Naive B cell (primary cell): Measurements from ENCODE around the gene GPR157. TPM values are rescaled to one million over a fixed set of nuclear protein-coding genes. Genes with fewer than 3 reads are reported as not detected.

ENCODE experiments used
- ATAC-seq, 2 donors: fragments of 150-1000 bp; cut with Tn5 transposase; 2 replicates each; pipeline ENCODE4 v1.10.0; 2021; ENCODE audit warnings: low read depth in 2 of 2, mild to moderate bottlenecking in 2 of 2, moderate library complexity in 2 of 2
- DNase-seq: peaks from one replicate; pipeline ENCODE4 v3.0.0; 2022
- H3K27ac Mint-ChIP-seq, 6 donors: one replicate each; pipeline ENCODE4 v1.8.0; 2020 to 2022; ENCODE audit warnings: mild to moderate bottlenecking in 6 of 6, mixed read lengths in 6 of 6, moderate library complexity in 5 of 6, inconsistent platforms in 2 of 6
- H3K27me3 Mint-ChIP-seq, 3 donors: one replicate each; pipeline ENCODE4 v1.8.0; 2021 to 2022; ENCODE audit warnings: mixed read lengths in 3 of 3, mild to moderate bottlenecking in 1 of 3
- H3K36me3 Mint-ChIP-seq, 2 donors: one replicate each; pipeline ENCODE4 v1.8.0; 2020 to 2022; ENCODE audit warnings: mixed read lengths in 2 of 2, inconsistent platforms in 1 of 2, mild to moderate bottlenecking in 1 of 2
- H3K4me1 Mint-ChIP-seq, 3 donors: one replicate each; pipeline ENCODE4 v1.8.0; 2020 to 2022; ENCODE audit warnings: mixed read lengths in 3 of 3, inconsistent platforms in 1 of 3, mild to moderate bottlenecking in 1 of 3, moderate library complexity in 1 of 3
- H3K4me3 Mint-ChIP-seq, 8 donors: one replicate each; pipeline ENCODE4 v1.8.0; 2020 to 2022; ENCODE audit warnings: mild to moderate bottlenecking in 8 of 8, mixed read lengths in 8 of 8, moderate library complexity in 8 of 8, inconsistent platforms in 2 of 8
- H3K9me3 Mint-ChIP-seq, 7 donors: one replicate each; pipeline ENCODE4 v1.8.0; 2020 to 2022; ENCODE audit warnings: mixed read lengths in 7 of 7, mild to moderate bottlenecking in 5 of 7, inconsistent platforms in 2 of 7, moderate library complexity in 1 of 7
- polyA plus RNA-seq, 6 donors: library from polyadenylated mRNA; unstranded; fragments of 300-500 nt; fragmentation: Illumina TruSeq; gene quantifications; one replicate each; pipeline ENCODE4 v1.2.3, GENCODE V29; 2021; ENCODE audit warnings: low read depth in 6 of 6

The GPR157 gene
- polyA plus RNA-seq, 6 donors from 2014 or later: 0.31 to 10.3 (median 0.99) TPM

DNA sequence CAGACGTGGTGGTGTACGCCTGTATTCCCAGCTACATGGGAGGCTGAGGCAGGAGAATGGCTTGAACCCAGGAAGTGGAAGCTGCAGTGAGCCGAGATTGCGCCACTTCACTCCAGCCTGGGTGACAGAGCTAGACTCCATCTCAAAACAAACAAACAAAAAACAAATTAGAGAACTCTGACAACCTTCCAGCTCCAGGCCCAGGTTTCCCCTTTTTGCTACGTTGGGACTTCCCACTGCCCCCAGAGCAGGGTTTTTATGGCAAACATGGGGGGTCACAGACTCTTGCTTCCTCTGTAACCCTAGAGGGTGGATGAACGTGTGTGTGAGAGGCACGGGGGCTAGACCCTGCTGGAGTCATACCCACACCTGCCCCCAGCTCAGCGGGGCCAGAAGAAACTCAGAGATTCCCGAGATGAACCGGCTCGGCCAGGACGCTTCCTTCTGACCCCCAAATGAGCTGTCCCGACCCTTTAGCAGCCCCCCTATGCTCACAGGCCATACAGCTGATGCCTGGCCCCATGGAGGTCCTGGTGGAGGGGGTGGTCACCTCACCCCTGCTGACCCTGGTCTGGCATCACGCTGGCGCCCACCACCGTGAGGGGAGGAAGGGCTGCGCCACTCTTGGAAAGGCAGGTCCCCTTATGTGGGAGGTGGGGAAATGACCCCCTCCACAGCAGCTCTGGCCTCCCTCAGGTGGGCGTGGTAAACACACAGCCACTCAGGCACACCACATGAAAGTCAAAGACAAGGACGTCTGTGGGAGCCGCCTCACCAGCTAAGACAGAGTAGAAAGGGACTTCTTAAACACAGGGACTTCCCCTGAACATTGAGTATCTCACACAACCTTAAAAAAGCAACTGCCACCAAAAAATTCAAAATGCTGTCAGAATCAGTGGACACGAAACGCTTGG, 7.1 kb downstream of the GPR157 start:
- H3K4me3 Mint-ChIP-seq: peak overlapping the region in 2 of 8 donors; percentile 11 to 42
- no peak for DNase-seq

DNA sequence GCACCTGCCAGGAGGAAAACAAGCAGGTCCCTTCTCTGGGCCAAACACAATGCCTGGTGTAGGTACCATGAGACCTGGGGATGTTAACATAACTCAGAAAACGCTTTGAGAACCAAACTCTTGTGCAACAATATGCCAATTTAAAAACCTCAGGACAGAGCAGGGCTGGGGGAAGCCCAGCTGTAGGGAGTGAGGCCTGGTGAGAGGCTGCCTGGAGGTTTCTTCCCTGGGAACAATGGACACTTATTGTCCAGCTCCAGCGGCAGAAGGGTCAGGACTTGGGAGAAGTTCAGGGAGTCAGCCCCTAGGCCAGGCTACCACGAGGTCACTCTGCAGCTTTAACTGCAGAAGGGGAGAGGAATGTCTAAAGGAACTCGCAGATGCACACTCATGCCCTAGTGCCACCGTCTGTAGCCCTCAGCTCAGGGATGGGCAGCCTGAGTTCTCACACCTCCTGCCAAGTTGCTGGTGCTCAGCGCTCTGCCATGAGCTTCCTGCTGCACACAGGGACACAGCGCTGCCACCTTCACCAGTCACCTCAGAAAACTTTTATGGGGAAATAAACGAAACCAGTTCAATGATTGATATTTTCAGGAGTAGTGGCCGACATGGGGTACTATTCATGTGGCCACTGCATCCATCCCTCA, 8.5 kb downstream of the GPR157 start:
- H3K4me1 Mint-ChIP-seq: peaks cover 8 to 40% (median 27%) of the 10 kb centered on the region in 3 donors
- H3K27ac Mint-ChIP-seq: no peak overlapping the region
- no peaks in the 10 kb centered on the region for H3K36me3 Mint-ChIP-seq
- no peaks in the 10 kb centered on the region for H3K27me3 Mint-ChIP-seq
- no peak for ATAC-seq
- no peak overlapping the region for H3K4me3 Mint-ChIP-seq
- no peak for DNase-seq
- no peaks in the 10 kb centered on the region for H3K9me3 Mint-ChIP-seq

More for the DNA sequence above, 7.1 kb downstream of the GPR157 start:
- no peaks in the 10 kb centered on the region for H3K36me3 Mint-ChIP-seq
- H3K4me1 Mint-ChIP-seq: peaks cover 8 to 38% (median 27%) of the 10 kb centered on the region in 3 donors
- H3K27ac Mint-ChIP-seq: peak overlapping the region in 3 of 6 donors; percentile 20 to 54 (median 44)
- no peaks in the 10 kb centered on the region for H3K9me3 Mint-ChIP-seq
- peak; percentile 85 to 89 for ATAC-seq
- no peaks in the 10 kb centered on the region for H3K27me3 Mint-ChIP-seq

- H3K36me3 Mint-ChIP-seq: no peaks in the 10 kb centered on the region
- H3K9me3 Mint-ChIP-seq: no peaks in the 10 kb centered on the region
- H3K27ac Mint-ChIP-seq: peak overlapping the region in 1 of 6 donors; percentile 68
- H3K4me3 Mint-ChIP-seq: no peak overlapping the region
- ATAC-seq: peak; percentile 29 to 43
- no peaks in the 10 kb centered on the region for H3K27me3 Mint-ChIP-seq
- peaks cover 10 to 42% (median 27%) of the 10 kb centered on the region in 3 donors for H3K4me1 Mint-ChIP-seq
- DNase-seq: no peak
Measured at GRCh38 chr1:9119745-9120144, 9.2 kb downstream of the GPR157 start.

DNA sequence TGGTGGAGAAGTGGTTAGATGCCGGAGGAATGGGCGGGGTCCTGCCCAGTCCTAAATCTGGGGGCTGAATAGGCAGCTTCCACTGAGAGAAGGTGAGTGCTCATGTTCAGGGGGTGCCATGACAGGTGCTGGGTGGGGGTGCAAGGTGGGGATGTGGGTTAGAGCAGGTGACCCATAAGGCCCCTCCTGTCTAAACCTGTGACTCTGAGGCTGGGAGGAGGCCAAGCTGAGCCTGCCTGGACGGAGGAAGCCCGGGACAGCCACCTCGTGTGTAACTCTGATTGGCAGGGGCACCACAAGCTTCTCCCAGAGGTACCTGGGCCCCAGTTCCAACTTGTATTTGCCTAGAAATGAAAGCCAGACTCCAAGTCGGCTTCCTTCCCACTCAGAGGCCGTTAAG, 10.7 kb downstream of the GPR157 start:
- no peak overlapping the region for H3K4me3 Mint-ChIP-seq
- peaks cover 15 to 43% (median 27%) of the 10 kb centered on the region in 3 donors for H3K4me1 Mint-ChIP-seq
- H3K36me3 Mint-ChIP-seq: no peaks in the 10 kb centered on the region
- ATAC-seq (no peak), DNase-seq (no peak)
- no peaks in the 10 kb centered on the region for H3K9me3 Mint-ChIP-seq
- peak overlapping the region in 1 of 6 donors; percentile 78 for H3K27ac Mint-ChIP-seq
- no peaks in the 10 kb centered on the region for H3K27me3 Mint-ChIP-seq

GRCh38 chr1:9115351-9116205, 13.3 kb downstream of the GPR157 start:
- H3K4me3 Mint-ChIP-seq: no peak overlapping the region
- H3K36me3 Mint-ChIP-seq: no peaks in the 10 kb centered on the region
- no peaks in the 10 kb centered on the region for H3K9me3 Mint-ChIP-seq
- ATAC-seq (no peak), DNase-seq (no peak)
- H3K4me1 Mint-ChIP-seq: peaks cover 11 to 27% (median 18%) of the 10 kb centered on the region in 3 donors
- H3K27me3 Mint-ChIP-seq: no peaks in the 10 kb centered on the region
- H3K27ac Mint-ChIP-seq: peak overlapping the region in 1 of 6 donors; percentile 3

DNA sequence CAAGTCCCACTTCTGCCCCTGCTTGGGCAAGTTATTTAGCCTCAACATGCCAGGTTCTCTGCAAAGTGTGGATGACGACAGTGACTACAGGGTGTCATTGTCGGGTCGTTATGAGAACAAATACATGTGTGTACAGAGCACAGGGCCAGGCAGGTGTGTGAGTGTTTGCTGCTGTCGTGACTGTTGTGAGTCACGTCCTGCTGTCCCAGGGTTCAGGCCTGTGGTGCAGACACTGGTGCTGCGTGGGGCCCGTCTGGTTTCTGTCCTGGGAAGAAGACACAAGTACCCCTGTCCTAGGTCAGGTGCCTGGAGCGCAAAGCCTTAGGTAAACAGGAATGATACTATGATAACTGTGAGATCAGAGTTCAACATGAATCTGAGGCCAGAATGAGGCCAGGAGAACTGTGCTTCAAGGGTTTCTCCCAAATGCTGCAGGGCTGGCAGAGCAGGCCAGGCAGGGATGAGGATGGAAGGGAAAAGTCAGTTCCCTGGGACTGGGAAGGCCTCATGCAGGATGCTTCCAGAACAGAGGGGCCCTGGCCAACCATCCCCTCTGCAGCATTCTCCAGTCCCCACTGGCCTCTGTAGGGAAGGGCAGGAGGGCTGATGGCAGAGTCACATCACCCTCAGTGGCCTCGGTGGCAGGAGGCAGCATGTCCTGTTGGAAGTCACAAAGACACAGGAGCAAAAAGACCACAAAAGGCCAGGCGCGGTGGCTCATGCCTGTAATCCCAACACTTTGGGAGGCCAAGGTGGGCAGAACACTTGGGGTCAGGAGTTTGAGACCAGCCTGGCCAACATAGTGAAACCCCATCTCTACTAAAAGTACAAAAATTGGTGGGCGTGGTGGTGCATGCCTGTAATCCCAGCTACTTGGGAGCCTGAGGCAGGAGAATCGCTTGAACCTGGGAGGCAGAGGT, 15.7 kb downstream of the GPR157 start:
- H3K27ac Mint-ChIP-seq: no peak overlapping the region
- H3K27me3 Mint-ChIP-seq: no peaks in the 10 kb centered on the region
- no peaks in the 10 kb centered on the region for H3K9me3 Mint-ChIP-seq
- DNase-seq (no peak), ATAC-seq (no peak)
- no peaks in the 10 kb centered on the region for H3K36me3 Mint-ChIP-seq
- H3K4me3 Mint-ChIP-seq: no peak overlapping the region
- peaks cover 4 to 12% (median 9%) of the 10 kb centered on the region in 3 donors for H3K4me1 Mint-ChIP-seq

GRCh38 chr1:9111957-9112356, 16.9 kb downstream of the GPR157 start:
- no peak overlapping the region for H3K27ac Mint-ChIP-seq
- peaks cover 4 to 12% (median 9%) of the 10 kb centered on the region in 3 donors for H3K4me1 Mint-ChIP-seq
- ATAC-seq (no peak), DNase-seq (no peak)
- no peak overlapping the region for H3K4me3 Mint-ChIP-seq
- H3K27me3 Mint-ChIP-seq: no peaks in the 10 kb centered on the region
- no peaks in the 10 kb centered on the region for H3K9me3 Mint-ChIP-seq
- H3K36me3 Mint-ChIP-seq: no peaks in the 10 kb centered on the region

DNA sequence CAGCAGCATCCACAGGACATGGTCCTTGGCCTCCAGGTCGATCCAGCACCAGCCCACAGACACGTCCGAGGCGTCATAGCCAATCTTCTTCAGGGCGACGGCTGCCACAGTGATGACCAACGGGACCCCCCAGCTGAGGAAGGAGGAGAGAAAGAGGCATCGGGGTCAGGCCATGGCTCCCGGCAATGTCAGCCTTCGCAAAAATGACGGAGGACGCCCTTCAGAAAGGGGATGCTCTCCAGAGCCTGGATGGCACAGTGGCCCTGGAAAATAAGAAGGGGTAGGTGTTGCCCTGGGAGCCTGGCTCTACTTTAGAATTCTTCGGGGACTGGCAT, 17.6 kb downstream of the GPR157 start:
- H3K27ac Mint-ChIP-seq: no peak overlapping the region

DNA sequence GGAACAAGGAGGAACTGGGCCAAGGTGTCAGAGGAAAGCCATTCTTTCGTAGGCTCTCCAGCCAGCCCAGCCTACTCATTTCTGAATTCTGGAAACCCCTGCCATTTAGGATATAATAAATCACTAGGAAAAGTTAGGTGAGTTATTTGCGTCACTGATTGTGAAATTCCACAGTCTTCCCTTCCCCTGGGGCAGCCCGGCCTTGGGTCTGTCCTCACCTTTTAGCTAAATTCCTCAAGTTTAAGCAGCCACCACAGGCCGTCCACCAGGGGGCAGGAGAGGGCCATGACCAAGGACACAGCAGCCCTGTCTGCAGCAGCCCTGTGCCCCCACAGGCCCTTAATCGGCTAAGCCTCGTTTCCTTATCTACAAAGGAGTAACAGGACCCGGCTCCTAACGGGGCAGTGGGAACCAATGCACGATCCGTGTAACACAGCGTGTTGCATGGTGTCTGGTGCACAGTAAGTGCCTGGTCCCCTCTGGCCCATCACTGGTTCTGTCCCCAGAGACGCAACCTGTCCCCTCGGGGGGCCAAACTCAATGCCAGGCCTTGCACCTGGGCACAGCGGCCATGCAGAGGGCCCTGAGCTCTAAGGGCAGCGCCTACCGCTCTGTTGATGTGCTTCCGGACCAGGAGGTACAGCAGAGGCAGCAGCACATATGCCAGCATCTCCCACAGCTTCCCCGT, 18.1 kb downstream of the GPR157 start:
- H3K9me3 Mint-ChIP-seq: no peaks in the 10 kb centered on the region
- ATAC-seq: peak; percentile 76 to 90
- DNase-seq: peak; percentile 75

More for the DNA sequence above, 17.6 kb downstream of the GPR157 start:
- Mint-ChIP-seq H3K27me3 (no peaks in the 10 kb centered on the region), H3K9me3 (no peaks in the 10 kb centered on the region), H3K4me3 (no peak overlapping the region), H3K36me3 (no peaks in the 10 kb centered on the region), H3K4me1 (peaks cover 4 to 12% (median 9%) of the 10 kb centered on the region in 3 donors)
- ATAC-seq: no peak
- DNase-seq: no peak

DNA sequence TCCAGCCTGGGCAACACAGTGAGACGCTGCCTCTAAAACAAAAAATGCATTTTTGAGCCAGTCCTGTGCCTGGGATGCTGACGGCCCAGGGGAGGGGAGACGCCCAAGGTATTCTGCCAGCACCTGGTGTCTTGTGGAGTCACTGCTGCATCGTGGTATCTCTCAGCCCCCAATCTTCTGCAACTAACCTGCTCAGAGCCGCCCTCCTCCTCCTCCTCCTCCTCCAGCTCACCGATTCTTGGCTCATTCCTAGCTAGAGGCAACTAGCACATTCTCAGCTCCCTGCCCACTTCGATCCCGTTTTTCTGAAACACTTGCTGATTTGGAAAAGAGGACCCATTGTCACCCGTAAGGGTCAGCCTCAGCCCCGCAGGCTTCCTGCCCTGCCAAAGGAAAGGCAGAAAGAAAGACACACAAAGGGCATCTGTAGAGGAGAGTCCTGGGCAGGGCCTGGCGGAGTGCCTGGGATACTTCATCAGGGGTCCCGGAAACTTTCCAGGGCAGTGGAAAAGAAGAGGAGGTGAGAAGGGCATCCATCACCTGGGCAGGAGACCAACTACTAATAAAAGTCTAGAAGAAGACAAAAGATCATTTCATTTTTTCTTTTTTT, 20.7 kb downstream of the GPR157 start:
- ATAC-seq (no peak), DNase-seq (no peak)
- H3K9me3 Mint-ChIP-seq: no peaks in the 10 kb centered on the region
- no peak overlapping the region for H3K27ac Mint-ChIP-seq
- no peak overlapping the region for H3K4me3 Mint-ChIP-seq
- H3K36me3 Mint-ChIP-seq: no peaks in the 10 kb centered on the region
- peaks cover 0 to 5% (median 4%) of the 10 kb centered on the region in 3 donors for H3K4me1 Mint-ChIP-seq
- no peaks in the 10 kb centered on the region for H3K27me3 Mint-ChIP-seq

More for the DNA sequence above, 18.1 kb downstream of the GPR157 start:
- H3K27ac Mint-ChIP-seq: no peak overlapping the region
- H3K4me3 Mint-ChIP-seq: peak overlapping the region in 1 of 8 donors; percentile 47
- H3K4me1 Mint-ChIP-seq: peaks cover 4 to 12% (median 9%) of the 10 kb centered on the region in 3 donors
- H3K36me3 Mint-ChIP-seq: no peaks in the 10 kb centered on the region
- H3K27me3 Mint-ChIP-seq: no peaks in the 10 kb centered on the region

GRCh38 chr1:9107136-9107535, 21.8 kb downstream of the GPR157 start:
- no peak overlapping the region for H3K27ac Mint-ChIP-seq

GRCh38 chr1:9106286-9106685, 22.6 kb downstream of the GPR157 start:
- Mint-ChIP-seq H3K36me3 (no peaks in the 10 kb centered on the region), H3K9me3 (no peaks in the 10 kb centered on the region), H3K27ac (no peak overlapping the region), H3K27me3 (no peaks in the 10 kb centered on the region), H3K4me1 (peaks cover 0 to 5% (median 4%) of the 10 kb centered on the region in 3 donors), H3K4me3 (no peak overlapping the region)
- DNase-seq (no peak), ATAC-seq (no peak)

More at GRCh38 chr1:9107136-9107535, 21.8 kb downstream of the GPR157 start:
- Mint-ChIP-seq H3K36me3 (no peaks in the 10 kb centered on the region), H3K4me1 (peaks cover 0 to 5% (median 4%) of the 10 kb centered on the region in 3 donors), H3K9me3 (no peaks in the 10 kb centered on the region), H3K27me3 (no peaks in the 10 kb centered on the region), H3K4me3 (no peak overlapping the region)
- DNase-seq (no peak), ATAC-seq (no peak)
